Neutrophil (primary cell): ENCODE measurements around the gene TMEM204.

Experiments
- H3K27ac ChIP-seq: fragments of 200-600 bp; sonication (generic); 2 replicates; pipeline ENCODE4 v1.5.1; 2016; ENCODE audit warnings: mild to moderate bottlenecking, moderate library complexity
- H3K27me3 ChIP-seq: fragments of 200-600 bp; sonication (generic); 2 replicates; pipeline ENCODE4 v1.6.0; 2016; ENCODE audit warnings: mild to moderate bottlenecking
- H3K36me3 ChIP-seq: fragments of 200-600 bp; sonication (generic); 2 replicates; pipeline ENCODE4 v1.5.1; 2017
- H3K4me1 ChIP-seq, 2 experiments: fragments of 200-600 bp in 1 of 2; sonication (generic) in 1 of 2; 1 replicate in 1 of 2; 2 replicates in 1 of 2; pipeline versions ENCODE4 v1.5.1 to v1.6.1; 2013 to 2016; ENCODE audit warnings: low read depth in 1 of 2, low read length in 1 of 2, mild to moderate bottlenecking in 1 of 2, moderate library complexity in 1 of 2; ENCODE audit not compliant: control insufficient read depth in 1 of 2, insufficient read depth in 1 of 2
- H3K4me3 ChIP-seq, 2 experiments: fragments of 200-600 bp in 1 of 2; sonication (generic) in 1 of 2; 1 replicate in 1 of 2; 2 replicates in 1 of 2; pipeline ENCODE4 v1.5.1; 2013 to 2016; ENCODE audit warnings: low read depth in 1 of 2, low read length in 1 of 2, mild to moderate bottlenecking in 1 of 2, moderate library complexity in 1 of 2
- H3K9me3 ChIP-seq: fragments of 200-600 bp; sonication (generic); 2 replicates; pipeline ENCODE4 v1.5.1; 2016
- CTCF ChIP-seq: fragments of 200-600 bp; sonication (generic); IDR thresholded peaks from 2 replicates; pipeline ENCODE4 v1.5.1; 2016; ENCODE audit warnings: antibody characterized with exemption

The TMEM204 gene

GRCh38 chr16:1567988-1568387, 34.5 kb downstream of the TMEM204 start:
- H3K4me3 ChIP-seq, result no peak overlapping the region
- no peaks in the 10 kb centered on the region for H3K27me3 ChIP-seq
- H3K27ac ChIP-seq, result no peak overlapping the region
- TF ChIP-seq CTCF, result no peak
- no peaks in the 10 kb centered on the region for H3K36me3 ChIP-seq
- H3K9me3 ChIP-seq, result no peaks in the 10 kb centered on the region
- no peaks in the 10 kb centered on the region for H3K4me1 ChIP-seq

- Histone ChIP-seq H3K9me3 (no peaks in the 10 kb centered on the region), H3K36me3 (no peaks in the 10 kb centered on the region), H3K27me3 (no peaks in the 10 kb centered on the region), H3K4me1 (no peaks in the 10 kb centered on the region), H3K27ac (no peak overlapping the region), H3K4me3 (no peak overlapping the region)
- no peak for TF ChIP-seq CTCF
These were observed 37.7 kb downstream of the TMEM204 start for GRCh38 chr16:1571012-1571671.

- H3K4me3 ChIP-seq, result no peak overlapping the region
- H3K36me3 ChIP-seq, result no peaks in the 10 kb centered on the region
- H3K4me1 ChIP-seq, result no peaks in the 10 kb centered on the region
- H3K27me3 ChIP-seq, result no peaks in the 10 kb centered on the region
- no peak for TF ChIP-seq CTCF
- H3K27ac ChIP-seq, result no peak overlapping the region
- H3K9me3 ChIP-seq, result no peaks in the 10 kb centered on the region
These were observed 39.2 kb downstream of the TMEM204 start for GRCh38 chr16:1572673-1573072.

GRCh38 chr16:1573301-1573700, 39.8 kb downstream of the TMEM204 start:
- Histone ChIP-seq H3K27ac (no peak overlapping the region), H3K36me3 (no peaks in the 10 kb centered on the region), H3K9me3 (no peaks in the 10 kb centered on the region), H3K27me3 (no peaks in the 10 kb centered on the region), H3K4me1 (no peaks in the 10 kb centered on the region), H3K4me3 (no peak overlapping the region)
- TF ChIP-seq CTCF, result no peak

GRCh38 chr16:1575578-1575977, 42.1 kb downstream of the TMEM204 start:
- no peak overlapping the region for H3K4me3 ChIP-seq
- no peaks in the 10 kb centered on the region for H3K4me1 ChIP-seq
- H3K36me3 ChIP-seq, result no peaks in the 10 kb centered on the region
- H3K9me3 ChIP-seq, result no peaks in the 10 kb centered on the region
- no peak overlapping the region for H3K27ac ChIP-seq
- no peaks in the 10 kb centered on the region for H3K27me3 ChIP-seq
- no peak for TF ChIP-seq CTCF
